Right forelimb (tissue), 1 donor: ENCODE results near the gene ZCCHC2.

Experiments
- DNase-seq: peaks from one replicate; pipeline ENCODE4 v3.0.0-alpha.2; 2018

ZCCHC2 gene

GRCh38 chr18:62611453-62612288 is 88.8 kb downstream of the ZCCHC2 start:
- DNase-seq, result no peak

GRCh38 chr18:62612289-62612645 is 89.4 kb downstream of the ZCCHC2 start:
- no peak for DNase-seq

- no peak for DNase-seq
Observed at GRCh38 chr18:62612776-62613175, 90.0 kb downstream of the ZCCHC2 start.

- DNase-seq, result no peak
Observed at GRCh38 chr18:62614494-62614893, 91.7 kb downstream of the ZCCHC2 start.

GRCh38 chr18:62616331-62616805 is 93.5 kb downstream of the ZCCHC2 start:
- DNase-seq, result no peak

GRCh38 chr18:62617793-62618591 is 95.2 kb downstream of the ZCCHC2 start:
- no peak for DNase-seq

GRCh38 chr18:62618735-62619134 is 95.9 kb downstream of the ZCCHC2 start:
- DNase-seq, result no peak

- DNase-seq, result no peak
Observed at GRCh38 chr18:62621546-62621945, 98.7 kb downstream of the ZCCHC2 start.

- no peak for DNase-seq
Observed at GRCh38 chr18:62625019-62625418, 102.2 kb downstream of the ZCCHC2 start.
